GM12801 (cell line): ENCODE results near the gene SRRM3.

ENCODE experiments used
- CTCF ChIP-seq: IDR thresholded peaks from one replicate; pipeline ENCODE4 v1.5.1; 2011; ENCODE audit warnings: control low read depth; ENCODE audit not compliant: insufficient read length; ENCODE audit errors: extremely low read depth

Gene SRRM3

GRCh38 chr7:76329479-76329878 lies 127.8 kb downstream of the SRRM3 start:
- TF ChIP-seq CTCF = no peak

GRCh38 chr7:76330261-76330660 lies 128.6 kb downstream of the SRRM3 start:
- no peak for TF ChIP-seq CTCF

GRCh38 chr7:76330673-76331072 lies 129.0 kb downstream of the SRRM3 start:
- TF ChIP-seq CTCF = no peak

- no peak for TF ChIP-seq CTCF
These were observed 130.4 kb downstream of the SRRM3 start for GRCh38 chr7:76332078-76332477.

DNA sequence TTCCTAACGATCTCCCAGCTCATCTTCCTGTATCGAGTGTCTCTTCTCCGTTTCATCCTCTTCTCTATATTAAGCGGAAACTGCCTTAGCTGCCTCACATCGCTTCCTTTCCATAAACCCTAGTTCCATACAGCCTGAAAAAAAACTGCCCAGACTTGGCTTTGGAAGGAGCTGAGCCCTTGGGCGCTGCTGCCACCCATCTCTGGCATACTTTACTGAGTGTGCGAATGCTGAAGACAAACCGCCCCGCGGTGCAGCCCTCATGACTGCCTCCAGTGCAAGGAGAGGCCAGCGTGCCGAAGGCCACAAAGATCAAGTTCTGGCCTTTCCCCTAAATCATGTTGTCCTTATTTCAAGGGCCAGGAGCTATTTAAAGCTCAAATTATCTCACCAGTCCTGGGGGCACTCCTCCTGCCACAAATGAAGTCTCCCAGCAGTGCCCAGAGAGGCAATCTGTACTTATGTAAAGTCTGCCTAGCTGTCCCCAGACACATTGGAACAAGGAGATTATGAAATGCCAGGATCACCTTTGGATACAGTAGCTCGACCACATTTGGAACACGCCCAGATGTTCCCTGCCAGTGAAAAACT lies 131.9 kb downstream of the SRRM3 start:
- no peak for TF ChIP-seq CTCF

- no peak for TF ChIP-seq CTCF
These were observed 132.7 kb downstream of the SRRM3 start for GRCh38 chr7:76334320-76334967.

- TF ChIP-seq CTCF = no peak
These were observed 134.4 kb downstream of the SRRM3 start for GRCh38 chr7:76336094-76336493.
